Testis (tissue), 2 donors: ENCODE data around the gene ZDHHC17.

Experiments used
- CTCF ChIP-seq, 3 experiments: fragments of 450-650 bp in 2 of 3; fragments of 200-600 bp in 1 of 3; sonication (generic) in 1 of 3; IDR thresholded peaks; one replicate each; pipeline ENCODE4 v1.5.1; 2016 to 2019; ENCODE audit warnings: antibody characterized with exemption in 3 of 3, mild to moderate bottlenecking in 2 of 3, moderate library complexity in 1 of 3
- POLR2A ChIP-seq: fragments of 450-650 bp; IDR thresholded peaks from one replicate; pipeline ENCODE4 v1.6.1; 2017; ENCODE audit warnings: antibody characterized with exemption, mild to moderate bottlenecking, moderate library complexity

DNA sequence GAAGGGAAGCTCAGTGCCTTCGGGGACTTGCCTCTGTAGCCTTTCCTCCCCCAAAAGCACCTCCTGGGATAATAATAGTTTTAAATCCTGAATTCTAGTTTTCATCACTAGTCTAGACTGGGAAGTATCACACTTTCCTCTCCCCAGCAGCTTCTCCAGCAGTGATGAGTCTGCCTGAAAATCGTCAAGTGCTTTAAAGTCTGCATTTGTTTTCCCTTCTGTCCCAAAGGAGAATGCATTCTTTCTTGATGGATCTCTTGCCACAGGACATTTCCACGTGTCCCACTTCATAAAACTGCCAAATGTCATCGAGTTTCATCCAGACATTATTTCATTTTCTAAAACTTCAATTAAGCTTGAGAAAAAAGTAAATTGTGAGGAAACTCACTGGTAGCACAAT lies 99.9 kb downstream of the ZDHHC17 start:
- TF ChIP-seq CTCF (IDR thresholded peaks at IDR 0.05) (no peak), POLR2A (no peak)
